ENCODE measurements around the gene FCAR. TPM values are rescaled to one million over a fixed set of nuclear protein-coding genes. Genes with fewer than 3 reads are reported as not detected.
"Not testable (repeated sequence)": the region's sequence is repeated elsewhere in the genome, so short reads cannot be mapped to it uniquely, and the experiment has no call there.

Gene FCAR
- total RNA-seq, result under 1 TPM in 1 of 2 donors, not detected in 1; 0.88 TPM

DNA sequence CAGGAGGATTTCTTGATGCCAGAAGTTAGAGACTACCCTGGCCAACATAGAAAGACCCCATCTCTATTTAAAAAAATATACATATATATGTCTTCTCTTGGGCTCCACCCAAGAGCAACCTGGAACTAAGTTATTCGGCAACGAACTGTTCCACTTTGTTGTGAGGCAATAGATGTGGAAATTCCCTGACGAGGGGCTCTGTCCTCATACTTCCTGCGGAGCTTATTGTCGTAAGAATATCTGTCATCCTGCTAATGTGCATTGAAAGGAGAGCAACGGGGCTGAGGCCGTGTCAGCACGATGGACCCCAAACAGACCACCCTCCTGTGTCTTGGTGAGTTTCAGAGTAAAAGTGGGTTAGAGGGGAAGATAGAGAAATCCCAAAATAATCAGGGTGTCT is at the start of gene FCAR:
FCAR (plus strand) TSS at position 246 of the 400 bp plus-strand sequence; CDS start at position 301, 55 bp downstream.
- intact Hi-C loops (cut with DNase I), result no loop called here
- Histone ChIP-seq H3K9ac (ENCODE audit: low read depth in 2 of 2, low read length in 2 of 2) (no peak within 1 kb of the TSS), H3K36me3 (no peaks in the 10 kb centered on the region), H3K4me1 (no peaks in the 10 kb centered on the region), H3K27me3 (no peaks in the 10 kb centered on the region), H3K9me3 (no peaks in the 10 kb centered on the region), H3K27ac (no peak within 1 kb of the TSS), H3K4me3 (no peak within 1 kb of the TSS)
- no peak for DNase-seq
- TF ChIP-seq, protein P1, sequence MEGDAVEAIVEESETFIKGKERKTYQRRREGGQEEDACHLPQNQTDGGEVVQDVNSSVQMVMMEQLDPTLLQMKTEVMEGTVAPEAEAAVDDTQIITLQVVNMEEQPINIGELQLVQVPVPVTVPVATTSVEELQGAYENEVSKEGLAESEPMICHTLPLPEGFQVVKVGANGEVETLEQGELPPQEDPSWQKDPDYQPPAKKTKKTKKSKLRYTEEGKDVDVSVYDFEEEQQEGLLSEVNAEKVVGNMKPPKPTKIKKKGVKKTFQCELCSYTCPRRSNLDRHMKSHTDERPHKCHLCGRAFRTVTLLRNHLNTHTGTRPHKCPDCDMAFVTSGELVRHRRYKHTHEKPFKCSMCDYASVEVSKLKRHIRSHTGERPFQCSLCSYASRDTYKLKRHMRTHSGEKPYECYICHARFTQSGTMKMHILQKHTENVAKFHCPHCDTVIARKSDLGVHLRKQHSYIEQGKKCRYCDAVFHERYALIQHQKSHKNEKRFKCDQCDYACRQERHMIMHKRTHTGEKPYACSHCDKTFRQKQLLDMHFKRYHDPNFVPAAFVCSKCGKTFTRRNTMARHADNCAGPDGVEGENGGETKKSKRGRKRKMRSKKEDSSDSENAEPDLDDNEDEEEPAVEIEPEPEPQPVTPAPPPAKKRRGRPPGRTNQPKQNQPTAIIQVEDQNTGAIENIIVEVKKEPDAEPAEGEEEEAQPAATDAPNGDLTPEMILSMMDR (IDR thresholded peaks at IDR 0.05), result no peak

DNA sequence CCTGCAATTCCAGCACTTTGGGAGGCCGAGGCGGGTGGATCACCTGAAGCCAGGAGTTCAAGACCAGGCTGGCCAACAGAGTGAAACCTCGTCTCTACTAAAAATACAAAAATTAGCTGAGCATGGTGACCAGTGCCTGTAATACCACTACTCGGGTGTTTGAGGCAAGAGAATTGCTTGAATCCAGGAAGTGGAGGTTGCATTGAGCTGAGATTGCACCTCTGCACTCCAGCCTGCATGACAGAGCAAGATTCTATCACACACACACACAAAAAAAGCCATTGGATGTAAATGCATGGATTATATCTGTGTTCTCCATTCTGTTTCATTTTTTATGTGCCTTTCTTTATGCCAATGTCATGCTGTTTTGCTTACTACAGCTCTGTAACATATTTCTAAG is 49.6 kb upstream of the FCAR start:
- H3K9me3 ChIP-seq; H3K27ac ChIP-seq; DNase-seq; H3K36me3 ChIP-seq; H3K27me3 ChIP-seq; H3K9ac ChIP-seq (ENCODE audit: low read depth in 2 of 2, low read length in 2 of 2); H3K4me3 ChIP-seq; H3K4me1 ChIP-seq; intact Hi-C loops (cut with DNase I): not testable (repeated sequence)

DNA sequence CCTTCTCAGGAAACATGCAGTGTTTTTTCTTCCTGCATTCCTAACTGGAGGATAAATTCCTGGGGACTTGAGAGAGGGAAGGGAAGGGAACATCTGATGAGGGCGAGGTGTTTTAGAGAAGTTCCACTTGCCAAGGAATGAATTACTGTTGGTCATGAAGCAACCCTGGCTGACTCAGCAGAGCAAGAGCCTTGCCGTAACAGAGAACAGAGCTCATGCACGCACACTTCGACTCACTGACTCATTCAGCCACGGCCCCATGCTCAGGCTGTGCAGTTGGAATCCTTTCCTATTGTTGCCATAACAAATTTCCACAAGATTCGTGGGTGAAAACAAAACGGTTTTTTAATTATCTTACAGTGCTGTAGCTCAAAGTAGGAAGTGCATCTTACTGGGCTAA is 48.7 kb upstream of the FCAR start:
- H3K27ac ChIP-seq; H3K9me3 ChIP-seq; H3K4me1 ChIP-seq; H3K9ac ChIP-seq (ENCODE audit: low read depth in 2 of 2, low read length in 2 of 2); DNase-seq; H3K36me3 ChIP-seq; H3K4me3 ChIP-seq; intact Hi-C loops (cut with DNase I); H3K27me3 ChIP-seq: not testable (repeated sequence)

DNA sequence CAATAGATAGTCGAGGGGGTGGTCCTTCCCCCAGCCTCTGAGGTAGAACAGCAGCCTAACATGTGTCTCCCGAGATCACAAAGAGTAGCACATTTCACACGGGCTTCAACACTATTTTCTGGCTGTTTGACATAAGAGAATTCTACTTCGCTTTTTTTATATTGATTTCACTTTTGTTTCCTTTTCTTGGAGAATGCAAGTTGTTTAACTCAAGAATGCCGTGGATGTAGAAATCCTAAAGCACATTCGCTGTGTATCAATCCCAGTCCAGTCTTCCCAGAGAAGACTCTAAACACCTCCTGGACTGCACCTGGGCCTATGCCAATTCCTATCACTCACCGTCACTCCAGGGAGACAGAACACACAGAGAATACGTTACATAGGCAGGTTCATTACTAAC is 46.0 kb upstream of the FCAR start:
- intact Hi-C loops (cut with DNase I); DNase-seq; H3K4me3 ChIP-seq; H3K36me3 ChIP-seq; H3K9ac ChIP-seq (ENCODE audit: low read depth in 2 of 2, low read length in 2 of 2); H3K9me3 ChIP-seq; H3K4me1 ChIP-seq; H3K27me3 ChIP-seq; H3K27ac ChIP-seq: not testable (repeated sequence)

DNA sequence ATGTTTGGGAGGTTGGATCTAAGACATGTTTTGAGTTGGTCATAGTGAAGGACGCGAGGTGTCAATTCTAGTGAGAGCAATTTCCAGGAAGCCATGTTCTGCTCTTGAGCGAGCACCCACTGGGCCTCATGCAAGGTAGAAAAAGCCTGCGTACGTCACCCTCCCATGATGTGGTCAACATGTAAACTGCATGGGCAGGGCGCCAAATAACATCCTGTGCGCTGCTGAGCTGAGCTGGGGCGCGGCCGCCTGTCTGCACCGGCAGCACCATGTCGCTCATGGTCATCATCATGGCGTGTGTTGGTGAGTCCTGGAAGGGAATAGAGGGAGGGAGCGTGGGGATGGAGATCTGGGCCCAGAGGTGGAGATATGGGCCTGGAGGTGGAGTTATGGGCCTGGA is 41.5 kb upstream of the FCAR start, which contains the start of gene KIR2DS4:
KIR2DS4 (plus strand) TSS at position 181 of the 400 bp plus-strand sequence.
- H3K9me3 ChIP-seq; H3K4me3 ChIP-seq; H3K4me1 ChIP-seq; H3K27me3 ChIP-seq; H3K27ac ChIP-seq; H3K9ac ChIP-seq (ENCODE audit: low read depth in 2 of 2, low read length in 2 of 2); intact Hi-C loops (cut with DNase I); DNase-seq; H3K36me3 ChIP-seq: not testable (repeated sequence)

DNA sequence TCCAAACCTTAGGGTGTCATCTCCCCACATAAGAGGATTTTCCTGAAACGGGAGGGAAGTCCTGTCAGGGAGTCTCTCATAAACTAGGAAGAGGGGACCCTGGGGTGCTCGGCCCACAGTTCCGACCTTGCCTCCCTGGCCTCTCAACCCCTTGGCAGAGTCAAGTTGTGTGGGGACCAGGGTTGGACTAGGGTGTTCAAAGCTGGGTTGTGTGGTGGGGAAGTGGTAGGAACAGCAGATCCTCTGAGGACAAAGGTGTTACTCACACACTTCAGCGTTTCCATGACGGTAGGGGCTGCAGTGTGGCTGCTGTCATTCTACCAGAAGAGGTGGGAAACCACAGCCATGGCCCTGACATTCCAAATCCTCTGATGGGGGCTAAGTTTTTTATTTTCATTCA is 38.9 kb upstream of the FCAR start:
- intact Hi-C loops (cut with DNase I), result not testable (repeated sequence)

DNA sequence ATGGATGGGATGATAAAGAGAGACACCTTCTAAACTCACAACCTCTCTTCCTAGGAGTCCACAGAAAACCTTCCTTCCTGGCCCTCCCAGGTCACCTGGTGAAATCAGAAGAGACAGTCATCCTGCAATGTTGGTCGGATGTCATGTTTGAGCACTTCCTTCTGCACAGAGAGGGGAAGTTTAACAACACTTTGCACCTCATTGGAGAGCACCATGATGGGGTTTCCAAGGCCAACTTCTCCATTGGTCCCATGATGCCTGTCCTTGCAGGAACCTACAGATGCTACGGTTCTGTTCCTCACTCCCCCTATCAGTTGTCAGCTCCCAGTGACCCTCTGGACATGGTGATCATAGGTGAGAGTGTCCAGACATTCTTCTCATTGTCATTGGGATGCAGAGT is 36.5 kb upstream of the FCAR start:
- H3K27ac ChIP-seq; H3K36me3 ChIP-seq; H3K9me3 ChIP-seq; H3K4me1 ChIP-seq; DNase-seq; H3K4me3 ChIP-seq; intact Hi-C loops (cut with DNase I); H3K27me3 ChIP-seq; H3K9ac ChIP-seq (ENCODE audit: low read depth in 2 of 2, low read length in 2 of 2): not testable (repeated sequence)

More for the DNA sequence above, 38.9 kb upstream of the FCAR start:
- not testable (repeated sequence) for H3K27ac ChIP-seq; H3K9me3 ChIP-seq; H3K4me3 ChIP-seq; H3K9ac ChIP-seq (ENCODE audit: low read depth in 2 of 2, low read length in 2 of 2); H3K27me3 ChIP-seq; H3K4me1 ChIP-seq; DNase-seq; H3K36me3 ChIP-seq

DNA sequence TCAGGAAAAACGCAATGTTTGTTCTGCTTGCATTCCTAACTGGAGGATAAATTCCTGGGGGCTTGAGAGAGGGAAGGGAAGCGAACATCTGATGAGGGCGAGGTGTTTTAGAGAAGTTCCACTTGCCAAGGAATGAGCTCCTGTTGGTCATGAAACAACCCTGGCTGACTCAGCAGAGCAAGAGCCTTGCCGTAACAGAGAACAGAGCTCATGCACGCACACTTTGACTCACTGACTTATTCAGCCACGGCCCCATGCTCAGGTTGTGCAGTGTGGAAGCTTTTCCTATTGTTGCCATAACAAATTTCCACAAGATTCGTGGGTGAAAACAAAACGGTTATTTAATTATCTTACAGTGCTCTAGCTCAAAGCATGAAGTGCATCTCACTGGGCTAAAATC is 30.9 kb upstream of the FCAR start:
- DNase-seq; H3K4me1 ChIP-seq; H3K4me3 ChIP-seq; H3K9ac ChIP-seq (ENCODE audit: low read depth in 2 of 2, low read length in 2 of 2); H3K27me3 ChIP-seq; H3K36me3 ChIP-seq; intact Hi-C loops (cut with DNase I); H3K9me3 ChIP-seq; H3K27ac ChIP-seq: not testable (repeated sequence)

DNA sequence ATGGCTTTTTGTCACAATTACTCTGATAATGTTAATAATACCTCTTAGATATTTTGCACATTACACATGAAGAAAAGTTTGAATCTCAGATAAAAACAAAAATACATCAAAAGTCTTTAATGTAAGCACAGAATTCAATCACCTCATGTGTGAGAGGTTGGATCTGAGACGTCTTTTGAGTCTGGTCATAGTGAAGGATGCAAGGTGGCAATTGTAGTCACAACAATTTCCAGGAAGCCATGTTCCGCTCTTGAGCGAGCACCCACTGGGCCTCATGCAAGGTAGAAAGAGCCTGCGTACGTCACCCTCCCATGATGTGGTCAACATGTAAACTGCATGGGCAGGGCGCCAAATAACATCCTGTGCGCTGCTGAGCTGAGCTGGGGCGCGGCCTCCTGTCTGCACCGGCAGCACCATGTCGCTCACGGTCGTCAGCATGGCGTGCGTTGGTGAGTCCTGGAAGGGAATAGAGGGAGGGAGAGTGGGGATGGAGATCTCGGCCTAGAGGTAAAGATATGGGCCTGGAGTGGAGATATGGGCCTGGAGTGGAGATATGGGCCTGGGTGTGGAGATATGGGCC is 23.9 kb upstream of the FCAR start, which contains the start of gene KIR3DL2:
KIR3DL2 (plus strand) TSS at position 383 of the 580 bp plus-strand sequence; CDS start at position 416, 33 bp downstream.
- H3K36me3 ChIP-seq; H3K4me1 ChIP-seq; H3K9me3 ChIP-seq; intact Hi-C loops (cut with DNase I); H3K9ac ChIP-seq (ENCODE audit: low read depth in 2 of 2, low read length in 2 of 2); DNase-seq; H3K4me3 ChIP-seq; H3K27ac ChIP-seq; H3K27me3 ChIP-seq: not testable (repeated sequence)

Data from colonic mucosa (tissue), 4 donors.